Prostate gland (tissue), 2 donors: ENCODE results near the gene TMEM192.
"Not testable (repeated sequence)": the region's sequence is repeated elsewhere in the genome, so short reads cannot be mapped to it uniquely, and the experiment has no call there.

ENCODE experiments used
- CTCF ChIP-seq, 4 experiments: fragments of 200-600 bp in 2 of 4; fragments of 450-650 bp in 2 of 4; sonication (generic) in 2 of 4; IDR thresholded peaks; 1 replicate in 3 of 4; 2 replicates in 1 of 4; pipeline ENCODE4 v1.5.1; 2016 to 2019; ENCODE audit warnings: antibody characterized with exemption in 4 of 4, mild to moderate bottlenecking in 2 of 4, moderate library complexity in 2 of 4
- POLR2A ChIP-seq: fragments of 450-650 bp; IDR thresholded peaks from one replicate; pipeline ENCODE4 v1.6.1; 2016; ENCODE audit warnings: antibody characterized with exemption, mild to moderate bottlenecking
- POLR2AphosphoS5 ChIP-seq: sonication (generic); formaldehyde crosslinking; IDR thresholded peaks from one replicate; pipeline ENCODE4 v1.6.1; 2017; ENCODE audit warnings: antibody characterized with exemption

GRCh38 chr4:165125869-165126499 lies 13.3 kb upstream of the TMEM192 start:
- not testable (repeated sequence) for TF ChIP-seq POLR2A; CTCF (IDR thresholded peaks at IDR 0.05); POLR2AphosphoS5
